Natural killer cell (primary cell): ENCODE measurements around the gene TJAP1. TPM values are rescaled to one million over a fixed set of nuclear protein-coding genes. Genes with fewer than 3 reads are reported as not detected.

ENCODE experiments used
- ATAC-seq, 3 donors: fragments of 150-1000 bp in 2 of 3; fragments of 200-7000 bp in 1 of 3; cut with Tn5 transposase; 1 replicate in 1 of 3; 2 replicates in 2 of 3; pipeline ENCODE4 v1.10.0; 2021; ENCODE audit warnings: mild to moderate bottlenecking in 2 of 3, moderate library complexity in 2 of 3
- DNase-seq, 2 donors: peaks; one replicate each; pipeline versions ENCODE4 v3.0.0 to v3.0.0-alpha.2; 2013 to 2021; ENCODE audit warnings: mixed read lengths in 1 of 2
- H3K27ac ChIP-seq: one replicate; pipeline ENCODE4 v1.5.1; 2013; ENCODE audit warnings: mild to moderate bottlenecking, low read length
- H3K27me3 ChIP-seq: one replicate; pipeline ENCODE4 v1.6.1; 2013; ENCODE audit warnings: low read length; ENCODE audit not compliant: control insufficient read depth, insufficient read depth
- H3K36me3 ChIP-seq: one replicate; pipeline ENCODE4 v1.6.1; 2013; ENCODE audit warnings: low read length; ENCODE audit not compliant: control insufficient read depth, insufficient read depth
- H3K4me1 ChIP-seq: one replicate; pipeline ENCODE4 v1.6.1; 2013; ENCODE audit warnings: low read length; ENCODE audit not compliant: control insufficient read depth, insufficient read depth
- H3K4me3 ChIP-seq: one replicate; pipeline ENCODE4 v1.5.1; 2013; ENCODE audit warnings: low read length
- H3K9me3 ChIP-seq: one replicate; pipeline ENCODE4 v1.6.1; 2013; ENCODE audit warnings: low read length; ENCODE audit not compliant: control insufficient read depth, insufficient read depth
- H3K27ac Mint-ChIP-seq, 2 donors: one replicate each; pipeline ENCODE4 v1.8.0; 2022; ENCODE audit warnings: mild to moderate bottlenecking in 2 of 2, mixed read lengths in 2 of 2, moderate library complexity in 1 of 2
- H3K27me3 Mint-ChIP-seq, 2 donors: one replicate each; pipeline ENCODE4 v1.8.0; 2022; ENCODE audit warnings: low read depth in 2 of 2, mixed read lengths in 2 of 2
- H3K36me3 Mint-ChIP-seq: one replicate; pipeline ENCODE4 v1.8.0; 2022; ENCODE audit warnings: mixed read lengths
- H3K4me1 Mint-ChIP-seq, 2 donors: one replicate each; pipeline ENCODE4 v1.8.0; 2022; ENCODE audit warnings: mixed read lengths in 2 of 2
- H3K4me3 Mint-ChIP-seq: one replicate; pipeline ENCODE4 v1.8.0; 2022; ENCODE audit warnings: mild to moderate bottlenecking, moderate library complexity, mixed read lengths
- H3K9me3 Mint-ChIP-seq, 2 donors: one replicate each; pipeline ENCODE4 v1.8.0; 2022; ENCODE audit warnings: mixed read lengths in 2 of 2
- CTCF ChIP-seq: fragments of 200-600 bp; IDR thresholded peaks from one replicate; pipeline ENCODE4 v1.8.0; 2022; ENCODE audit warnings: antibody characterized with exemption
- WGBS: methylation state at CpG from one replicate; pipeline ENCODE4 v1.1.7; 2013; ENCODE audit warnings: missing lambda C conversion rate; ENCODE audit not compliant: insufficient coverage; 5-methylcytosine and 5-hydroxymethylcytosine counted together
- intact Hi-C: fragments of 100-400 bp; cut with micrococcal nuclease; formaldehyde crosslinking; loops from one replicate; pipeline ENCODE4 v1.14.2; 2022
- total RNA-seq, 4 donors: library from RNA; stranded (reverse); fragments of 120-200 nt in 1 of 4; gene quantifications; one replicate each; pipeline versions ENCODE4 v1.2.3 to v1.2.4, GENCODE V29; 2013 to 2022

TJAP1 gene
- total RNA-seq, 3 donors from 2014 or later (not counting 1 experiment from before 2014, with no cell fraction given), result 26.7 to 33.8 (median 29.9) TPM

DNA sequence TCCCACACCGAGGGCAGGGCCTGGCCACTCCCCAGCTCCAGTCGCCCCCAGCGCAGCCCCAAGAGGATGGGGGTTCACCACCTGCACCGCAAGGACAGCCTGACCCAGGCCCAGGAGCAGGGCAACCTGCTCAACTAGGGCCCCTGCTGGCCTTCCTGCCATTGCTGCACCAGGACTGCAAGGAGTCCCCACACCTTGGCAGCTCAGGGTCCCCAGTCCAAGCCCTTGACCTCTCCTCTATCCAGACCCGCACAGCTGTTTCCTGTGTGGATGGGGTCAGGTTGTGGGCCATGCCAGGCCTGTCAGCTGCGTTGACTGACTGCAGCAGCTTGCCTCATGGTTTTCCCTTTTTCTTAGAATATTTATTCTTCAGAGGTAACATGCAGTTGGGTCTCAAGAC, 28.3 kb downstream of the TJAP1 start:
- H3K27ac Mint-ChIP-seq, result no peak overlapping the region
- intact Hi-C loops, result loop anchor here (1.0 to 10.0 kb wide), 4 partner anchors 50 to 271 kb away; partner anchors contain the start of genes CRIP3 and DLK2
- Histone ChIP-seq H3K4me1 (peaks cover 14% of the 10 kb centered on the region), H3K4me3 (no peak overlapping the region), H3K36me3 (peaks cover 42% of the 10 kb centered on the region), H3K27ac (no peak overlapping the region), H3K9me3 (no peaks in the 10 kb centered on the region), H3K27me3 (peaks cover 17% of the 10 kb centered on the region)
- 88% methylated on average over 6 of the region's 6 CpGs for WGBS
- H3K4me1 Mint-ChIP-seq, result peaks cover 0 to 14% of the 10 kb centered on the region in 2 donors
- no peak for DNase-seq
- no peak overlapping the region for H3K4me3 Mint-ChIP-seq
- no peak for ATAC-seq
- TF ChIP-seq CTCF, result no peak
- peaks cover 10 to 12% of the 10 kb centered on the region in 2 donors for H3K27me3 Mint-ChIP-seq
- no peaks in the 10 kb centered on the region for H3K9me3 Mint-ChIP-seq
- H3K36me3 Mint-ChIP-seq, result no peaks in the 10 kb centered on the region

DNA sequence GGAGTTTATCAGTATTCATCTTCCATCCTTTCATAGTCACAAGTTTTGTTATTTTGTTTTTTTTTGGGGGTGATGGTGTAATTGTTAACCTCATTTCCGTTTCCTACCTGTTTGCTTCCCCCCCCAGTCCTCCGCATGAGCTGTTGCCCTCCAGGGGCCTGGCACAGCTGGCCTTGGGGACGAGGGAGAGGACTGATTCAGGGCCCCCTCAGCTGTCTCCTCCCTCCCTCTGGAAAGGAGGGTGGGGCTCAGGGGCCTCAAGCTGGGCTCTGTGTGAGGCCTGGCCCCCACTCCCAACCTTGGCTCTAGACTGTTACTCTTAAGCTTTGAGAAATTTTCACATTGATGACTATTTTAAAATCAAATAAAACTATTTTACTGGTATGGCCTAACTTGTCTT, 28.8 kb downstream of the TJAP1 start:
- intact Hi-C loops, result loop anchor here (1.0 to 10.0 kb wide), 4 partner anchors 51 to 271 kb away; partner anchors contain the start of genes CRIP3 and DLK2
- Histone ChIP-seq H3K36me3 (peaks cover 42% of the 10 kb centered on the region), H3K9me3 (no peaks in the 10 kb centered on the region), H3K27me3 (peaks cover 17% of the 10 kb centered on the region), H3K27ac (no peak overlapping the region), H3K4me1 (peaks cover 15% of the 10 kb centered on the region), H3K4me3 (no peak overlapping the region)
- H3K36me3 Mint-ChIP-seq, result no peaks in the 10 kb centered on the region
- H3K4me1 Mint-ChIP-seq, result peaks cover 0 to 14% of the 10 kb centered on the region in 2 donors
- 75% methylated on average over 1 of the region's 3 CpGs for WGBS
- H3K9me3 Mint-ChIP-seq, result no peaks in the 10 kb centered on the region
- H3K4me3 Mint-ChIP-seq, result no peak overlapping the region
- H3K27me3 Mint-ChIP-seq, result peaks cover 10 to 12% of the 10 kb centered on the region in 2 donors
- TF ChIP-seq CTCF, result no peak
- DNase-seq (no peak), ATAC-seq (no peak)
- peak overlapping the region; percentile 16 to 64 for H3K27ac Mint-ChIP-seq

- peak; percentile 96 for TF ChIP-seq CTCF
- Histone ChIP-seq H3K4me1 (peaks cover 15% of the 10 kb centered on the region), H3K27me3 (peaks cover 17% of the 10 kb centered on the region), H3K4me3 (no peak overlapping the region), H3K27ac (no peak overlapping the region), H3K36me3 (peaks cover 41% of the 10 kb centered on the region), H3K9me3 (no peaks in the 10 kb centered on the region)
- peaks cover 5 to 14% of the 10 kb centered on the region in 2 donors for H3K4me1 Mint-ChIP-seq
- no peak overlapping the region for H3K4me3 Mint-ChIP-seq
- DNase-seq (peak; percentile 76 to 93), ATAC-seq (peak; percentile 71 to 83 (median 78))
- H3K9me3 Mint-ChIP-seq, result no peaks in the 10 kb centered on the region
- H3K27ac Mint-ChIP-seq, result peak overlapping the region; percentile 16 to 64
- H3K27me3 Mint-ChIP-seq, result peaks cover 10 to 12% of the 10 kb centered on the region in 2 donors
- H3K36me3 Mint-ChIP-seq, result peaks cover 6% of the 10 kb centered on the region
- intact Hi-C loops, result loop anchor here (1.0 to 10.0 kb wide), 4 partner anchors 52 to 272 kb away; partner anchors contain the start of genes CRIP3 and DLK2
- 36% methylated on average over 14 of the region's 14 CpGs for WGBS
Measured at GRCh38 chr6:43506667-43507471, 29.5 kb downstream of the TJAP1 start.
